GM12874 (cell line): ENCODE results near the gene UGGT1.

Experiments
- CTCF ChIP-seq: IDR thresholded peaks from 2 replicates; pipeline ENCODE4 v1.5.1; 2011; ENCODE audit warnings: low read depth, mild to moderate bottlenecking, control low read depth, low read length, moderate library complexity; ENCODE audit not compliant: insufficient read depth

UGGT1 gene

GRCh38 chr2:128108166-128108565, 17.2 kb downstream of the UGGT1 start:
- no peak for TF ChIP-seq CTCF

DNA sequence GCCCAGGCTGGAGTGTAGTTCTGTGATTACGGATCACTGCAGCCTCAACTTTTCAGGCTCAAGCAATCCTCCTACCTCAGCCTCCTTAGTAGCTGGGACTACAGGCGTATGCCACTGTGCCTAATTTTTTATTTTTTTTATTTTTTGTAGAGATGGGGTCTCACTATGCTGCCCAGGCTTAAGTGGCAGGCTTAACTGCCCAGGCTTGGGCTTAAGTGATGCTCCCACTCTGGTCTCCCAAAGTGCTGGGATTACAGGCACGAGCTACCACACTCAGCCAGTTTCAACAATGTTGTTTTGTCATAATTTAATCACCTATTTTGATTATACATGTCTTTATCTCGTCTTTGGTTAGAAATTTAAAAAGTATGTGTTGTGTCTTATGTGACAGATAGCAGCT, 18.2 kb downstream of the UGGT1 start:
- no peak for TF ChIP-seq CTCF

DNA sequence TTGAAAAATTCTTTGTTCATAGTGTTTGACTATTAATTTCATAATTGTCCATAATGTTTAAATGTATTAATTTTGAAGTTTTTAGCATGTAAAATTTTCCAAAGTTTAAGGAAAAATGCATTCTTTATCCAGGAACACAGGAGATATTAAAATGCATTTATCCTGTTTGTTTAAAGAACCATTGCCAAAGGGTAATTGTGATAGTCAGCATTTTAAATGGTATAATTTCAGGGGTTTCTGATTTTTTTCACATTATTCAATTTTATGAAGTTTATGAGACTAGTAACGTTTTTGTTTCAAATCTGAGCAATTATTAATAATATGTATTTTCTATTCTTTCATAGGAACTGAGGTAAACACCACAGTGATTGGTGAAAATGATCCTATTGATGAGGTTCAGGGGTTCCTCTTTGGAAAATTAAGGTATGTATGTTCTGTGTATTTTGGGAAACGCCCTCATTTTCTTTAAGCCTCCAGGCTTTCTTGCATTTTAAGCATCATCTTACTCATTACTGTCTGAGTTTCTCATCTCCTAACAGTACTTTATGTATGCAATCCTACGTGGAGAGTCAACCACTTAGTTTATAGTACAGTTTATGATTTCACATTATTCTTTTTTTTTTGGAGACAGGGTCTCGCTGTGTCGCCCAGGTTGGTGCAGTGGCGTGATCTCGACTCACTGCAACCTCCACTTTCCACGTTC, 25.1 kb downstream of the UGGT1 start:
- no peak for TF ChIP-seq CTCF

- TF ChIP-seq CTCF: no peak
Observed at GRCh38 chr2:128134573-128134972, 43.6 kb downstream of the UGGT1 start.

GRCh38 chr2:128137094-128137616, 46.2 kb downstream of the UGGT1 start:
- TF ChIP-seq CTCF: no peak

GRCh38 chr2:128139624-128140023, 48.6 kb downstream of the UGGT1 start:
- TF ChIP-seq CTCF: no peak

DNA sequence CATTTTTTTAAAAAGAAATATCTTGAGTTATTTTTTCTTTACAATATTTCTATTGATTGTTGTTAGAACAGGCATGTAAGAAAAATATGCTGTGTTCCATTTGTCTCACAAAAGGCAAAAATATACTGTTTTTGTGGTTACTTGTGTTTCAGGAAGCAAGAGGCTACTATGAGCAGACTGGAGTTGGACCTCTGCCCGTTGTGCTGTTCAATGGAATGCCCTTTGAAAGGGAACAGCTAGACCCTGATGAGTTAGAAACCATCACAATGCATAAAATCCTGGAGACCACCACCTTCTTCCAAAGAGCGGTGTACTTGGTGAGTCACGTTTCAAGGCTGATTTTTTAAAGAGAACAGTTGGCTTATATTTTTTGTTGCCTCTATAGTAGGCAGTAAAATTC, 54.7 kb downstream of the UGGT1 start:
- no peak for TF ChIP-seq CTCF

DNA sequence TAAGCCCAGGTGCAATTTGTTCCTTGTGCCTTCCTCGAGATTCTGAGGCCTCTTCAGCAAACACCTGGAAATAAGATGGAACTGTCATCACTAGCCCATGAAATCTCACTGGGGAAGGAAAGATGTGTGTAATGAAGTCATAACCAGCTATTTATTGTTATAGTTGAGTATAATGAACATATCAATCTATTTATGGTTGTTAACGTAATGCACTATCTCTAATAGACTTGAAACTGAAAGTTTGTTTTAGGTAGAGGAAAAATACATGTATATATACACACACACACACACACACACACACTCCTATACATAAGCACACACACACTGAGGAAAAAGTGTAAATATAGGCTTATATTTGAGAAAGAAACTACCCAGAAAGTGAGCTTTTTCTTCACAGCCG, 62.8 kb downstream of the UGGT1 start:
- no peak for TF ChIP-seq CTCF
